Measurements from ENCODE around the gene TRPM8. TPM values are rescaled to one million over a fixed set of nuclear protein-coding genes. Genes with fewer than 3 reads are reported as not detected.

Gene TRPM8
- total and polyA plus RNA-seq, 2 of the 8 experiments (the other 6 are each of a cell fraction or from before 2014, with no cell fraction given), result 0.18 to 0.54 TPM

DNA sequence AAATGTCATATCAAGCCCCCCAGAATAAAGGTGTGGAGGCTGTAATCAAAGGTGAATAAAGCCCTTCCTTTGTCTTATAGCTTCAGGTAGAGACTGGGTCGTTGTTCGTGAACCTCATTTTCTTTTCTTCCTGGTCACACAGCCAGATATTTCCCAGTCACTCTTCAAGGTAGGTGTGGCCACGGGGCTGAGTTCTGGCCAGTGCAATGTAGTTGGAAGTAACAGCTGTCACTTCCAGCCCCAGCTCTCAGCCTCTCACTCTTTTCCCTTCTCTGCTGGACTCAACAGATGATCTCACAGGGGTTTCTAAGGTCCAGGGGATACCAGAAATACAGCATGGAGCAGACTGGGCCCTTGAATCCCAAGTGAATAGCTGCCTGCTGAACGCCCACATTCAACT lies 15.8 kb upstream of the TRPM8 start (continued):
- TF ChIP-seq, protein P1, sequence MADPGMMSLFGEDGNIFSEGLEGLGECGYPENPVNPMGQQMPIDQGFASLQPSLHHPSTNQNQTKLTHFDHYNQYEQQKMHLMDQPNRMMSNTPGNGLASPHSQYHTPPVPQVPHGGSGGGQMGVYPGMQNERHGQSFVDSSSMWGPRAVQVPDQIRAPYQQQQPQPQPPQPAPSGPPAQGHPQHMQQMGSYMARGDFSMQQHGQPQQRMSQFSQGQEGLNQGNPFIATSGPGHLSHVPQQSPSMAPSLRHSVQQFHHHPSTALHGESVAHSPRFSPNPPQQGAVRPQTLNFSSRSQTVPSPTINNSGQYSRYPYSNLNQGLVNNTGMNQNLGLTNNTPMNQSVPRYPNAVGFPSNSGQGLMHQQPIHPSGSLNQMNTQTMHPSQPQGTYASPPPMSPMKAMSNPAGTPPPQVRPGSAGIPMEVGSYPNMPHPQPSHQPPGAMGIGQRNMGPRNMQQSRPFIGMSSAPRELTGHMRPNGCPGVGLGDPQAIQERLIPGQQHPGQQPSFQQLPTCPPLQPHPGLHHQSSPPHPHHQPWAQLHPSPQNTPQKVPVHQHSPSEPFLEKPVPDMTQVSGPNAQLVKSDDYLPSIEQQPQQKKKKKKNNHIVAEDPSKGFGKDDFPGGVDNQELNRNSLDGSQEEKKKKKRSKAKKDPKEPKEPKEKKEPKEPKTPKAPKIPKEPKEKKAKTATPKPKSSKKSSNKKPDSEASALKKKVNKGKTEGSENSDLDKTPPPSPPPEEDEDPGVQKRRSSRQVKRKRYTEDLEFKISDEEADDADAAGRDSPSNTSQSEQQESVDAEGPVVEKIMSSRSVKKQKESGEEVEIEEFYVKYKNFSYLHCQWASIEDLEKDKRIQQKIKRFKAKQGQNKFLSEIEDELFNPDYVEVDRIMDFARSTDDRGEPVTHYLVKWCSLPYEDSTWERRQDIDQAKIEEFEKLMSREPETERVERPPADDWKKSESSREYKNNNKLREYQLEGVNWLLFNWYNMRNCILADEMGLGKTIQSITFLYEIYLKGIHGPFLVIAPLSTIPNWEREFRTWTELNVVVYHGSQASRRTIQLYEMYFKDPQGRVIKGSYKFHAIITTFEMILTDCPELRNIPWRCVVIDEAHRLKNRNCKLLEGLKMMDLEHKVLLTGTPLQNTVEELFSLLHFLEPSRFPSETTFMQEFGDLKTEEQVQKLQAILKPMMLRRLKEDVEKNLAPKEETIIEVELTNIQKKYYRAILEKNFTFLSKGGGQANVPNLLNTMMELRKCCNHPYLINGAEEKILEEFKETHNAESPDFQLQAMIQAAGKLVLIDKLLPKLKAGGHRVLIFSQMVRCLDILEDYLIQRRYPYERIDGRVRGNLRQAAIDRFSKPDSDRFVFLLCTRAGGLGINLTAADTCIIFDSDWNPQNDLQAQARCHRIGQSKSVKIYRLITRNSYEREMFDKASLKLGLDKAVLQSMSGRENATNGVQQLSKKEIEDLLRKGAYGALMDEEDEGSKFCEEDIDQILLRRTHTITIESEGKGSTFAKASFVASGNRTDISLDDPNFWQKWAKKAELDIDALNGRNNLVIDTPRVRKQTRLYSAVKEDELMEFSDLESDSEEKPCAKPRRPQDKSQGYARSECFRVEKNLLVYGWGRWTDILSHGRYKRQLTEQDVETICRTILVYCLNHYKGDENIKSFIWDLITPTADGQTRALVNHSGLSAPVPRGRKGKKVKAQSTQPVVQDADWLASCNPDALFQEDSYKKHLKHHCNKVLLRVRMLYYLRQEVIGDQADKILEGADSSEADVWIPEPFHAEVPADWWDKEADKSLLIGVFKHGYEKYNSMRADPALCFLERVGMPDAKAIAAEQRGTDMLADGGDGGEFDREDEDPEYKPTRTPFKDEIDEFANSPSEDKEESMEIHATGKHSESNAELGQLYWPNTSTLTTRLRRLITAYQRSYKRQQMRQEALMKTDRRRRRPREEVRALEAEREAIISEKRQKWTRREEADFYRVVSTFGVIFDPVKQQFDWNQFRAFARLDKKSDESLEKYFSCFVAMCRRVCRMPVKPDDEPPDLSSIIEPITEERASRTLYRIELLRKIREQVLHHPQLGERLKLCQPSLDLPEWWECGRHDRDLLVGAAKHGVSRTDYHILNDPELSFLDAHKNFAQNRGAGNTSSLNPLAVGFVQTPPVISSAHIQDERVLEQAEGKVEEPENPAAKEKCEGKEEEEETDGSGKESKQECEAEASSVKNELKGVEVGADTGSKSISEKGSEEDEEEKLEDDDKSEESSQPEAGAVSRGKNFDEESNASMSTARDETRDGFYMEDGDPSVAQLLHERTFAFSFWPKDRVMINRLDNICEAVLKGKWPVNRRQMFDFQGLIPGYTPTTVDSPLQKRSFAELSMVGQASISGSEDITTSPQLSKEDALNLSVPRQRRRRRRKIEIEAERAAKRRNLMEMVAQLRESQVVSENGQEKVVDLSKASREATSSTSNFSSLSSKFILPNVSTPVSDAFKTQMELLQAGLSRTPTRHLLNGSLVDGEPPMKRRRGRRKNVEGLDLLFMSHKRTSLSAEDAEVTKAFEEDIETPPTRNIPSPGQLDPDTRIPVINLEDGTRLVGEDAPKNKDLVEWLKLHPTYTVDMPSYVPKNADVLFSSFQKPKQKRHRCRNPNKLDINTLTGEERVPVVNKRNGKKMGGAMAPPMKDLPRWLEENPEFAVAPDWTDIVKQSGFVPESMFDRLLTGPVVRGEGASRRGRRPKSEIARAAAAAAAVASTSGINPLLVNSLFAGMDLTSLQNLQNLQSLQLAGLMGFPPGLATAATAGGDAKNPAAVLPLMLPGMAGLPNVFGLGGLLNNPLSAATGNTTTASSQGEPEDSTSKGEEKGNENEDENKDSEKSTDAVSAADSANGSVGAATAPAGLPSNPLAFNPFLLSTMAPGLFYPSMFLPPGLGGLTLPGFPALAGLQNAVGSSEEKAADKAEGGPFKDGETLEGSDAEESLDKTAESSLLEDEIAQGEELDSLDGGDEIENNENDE (IDR thresholded peaks at IDR 0.05; ENCODE audit: insufficient replicate concordance, low read length), result no peak
- no peak for TF ChIP-seq CEBPB (IDR thresholded peaks at IDR 0.05; ENCODE audit: low read depth, low read length)
- no peak for TF ChIP-seq RBBP5 (IDR thresholded peaks at IDR 0.05; ENCODE audit: borderline replicate concordance, low read depth, low read length)
- no peak for TF ChIP-seq SAP30 (IDR thresholded peaks at IDR 0.05; ENCODE audit: insufficient read depth, insufficient replicate concordance, low read length)
